ENCODE results near the gene HECTD1. TPM values are rescaled to one million over a fixed set of nuclear protein-coding genes. Genes with fewer than 3 reads are reported as not detected.

Gene HECTD1
- total RNA-seq, 1 experiment from 2014 or later: 101 TPM

- Histone ChIP-seq H3K4me1 (ENCODE audit: control insufficient read depth, insufficient read depth, low read length) (no peaks in the 10 kb centered on the region), H3K9me3 (ENCODE audit: control insufficient read depth, insufficient read depth, low read depth, low read length) (no peaks in the 10 kb centered on the region), H3K36me3 (ENCODE audit: control insufficient read depth, insufficient read depth, low read length) (peaks cover 45% of the 10 kb centered on the region), H3K27ac (ENCODE audit: low read length) (no peak overlapping the region), H3K27me3 (ENCODE audit: control insufficient read depth, insufficient read depth, low read length) (no peaks in the 10 kb centered on the region), H3K4me3 (ENCODE audit: low read depth in 2 of 2, low read length in 2 of 2) (no peak overlapping the region)
- ChIA-PET POLR2A (no interaction called here), CTCF (no interaction called here)
- TF ChIP-seq TCF7L2 (IDR thresholded peaks at IDR 0.05; ENCODE audit: low read depth, low read length): no peak
- TF ChIP-seq SIN3A (IDR thresholded peaks at IDR 0.05; ENCODE audit: borderline replicate concordance, insufficient read depth, low read depth, low read length): no peak
- no peak for TF ChIP-seq CTCF (IDR thresholded peaks at IDR 0.05)
- TF ChIP-seq POLR2AphosphoS5 (IDR thresholded peaks at IDR 0.05; ENCODE audit: low read depth, low read length): no peak
- no peak for TF ChIP-seq REST (IDR thresholded peaks at IDR 0.05; ENCODE audit: insufficient read depth in 1 of 2, low read depth in 2 of 2, low read length in 1 of 2)
- intact Hi-C loops (cut with micrococcal nuclease; ENCODE audit: unreplicated experiment): no loop called here
- no TSS peak for BruUV-seq (replicated peaks)
- ATAC-seq (no peak), DNase-seq (ENCODE audit: low read depth, low spot score) (no peak)
- in situ Hi-C loops (cut with HindIII; ENCODE audit: low pct_unique_long_range_greater_than_20kb, low sequenced_read_pairs): no loop called here
Measured at GRCh38 chr14:31118892-31119291, 88.7 kb downstream of the HECTD1 start.

- BruUV-seq (replicated peaks): no TSS peak
- Histone ChIP-seq H3K27me3 (ENCODE audit: control insufficient read depth, insufficient read depth, low read length) (no peaks in the 10 kb centered on the region), H3K27ac (ENCODE audit: low read length) (no peak overlapping the region), H3K4me1 (ENCODE audit: control insufficient read depth, insufficient read depth, low read length) (no peaks in the 10 kb centered on the region), H3K36me3 (ENCODE audit: control insufficient read depth, insufficient read depth, low read length) (peaks cover 28% of the 10 kb centered on the region), H3K9me3 (ENCODE audit: control insufficient read depth, insufficient read depth, low read depth, low read length) (no peaks in the 10 kb centered on the region), H3K4me3 (ENCODE audit: low read depth in 2 of 2, low read length in 2 of 2) (no peak overlapping the region)
- TF ChIP-seq POLR2AphosphoS5 (IDR thresholded peaks at IDR 0.05; ENCODE audit: low read depth, low read length): no peak
- no peak for TF ChIP-seq SIN3A (IDR thresholded peaks at IDR 0.05; ENCODE audit: borderline replicate concordance, insufficient read depth, low read depth, low read length)
- no peak for TF ChIP-seq CTCF (IDR thresholded peaks at IDR 0.05)
- no peak for TF ChIP-seq TCF7L2 (IDR thresholded peaks at IDR 0.05; ENCODE audit: low read depth, low read length)
- TF ChIP-seq REST (IDR thresholded peaks at IDR 0.05; ENCODE audit: insufficient read depth in 1 of 2, low read depth in 2 of 2, low read length in 1 of 2): no peak
- ATAC-seq (no peak), DNase-seq (ENCODE audit: low read depth, low spot score) (no peak)
- POLR2A ChIA-PET: interaction anchor here (0.6 kb wide), 1 partner anchor 13 kb away, joined by 3 read pairs; no protein-coding TSS in a partner anchor
- CTCF ChIA-PET: no interaction called here
- intact Hi-C loops (cut with micrococcal nuclease; ENCODE audit: unreplicated experiment): no loop called here
- in situ Hi-C loops (cut with HindIII; ENCODE audit: low pct_unique_long_range_greater_than_20kb, low sequenced_read_pairs): no loop called here
Measured at GRCh38 chr14:31113794-31114193, 93.8 kb downstream of the HECTD1 start.

Data from Panc1 (cell line).